GM21515 (cell line): Measurements from ENCODE around the gene GRIPAP1.

Experiments
- ATAC-seq: cut with Tn5 transposase; IDR thresholded peaks from one replicate; pipeline ENCODE4 v1.9.1; 2021; ENCODE audit not compliant: unreplicated experiment

The GRIPAP1 gene, protein sequence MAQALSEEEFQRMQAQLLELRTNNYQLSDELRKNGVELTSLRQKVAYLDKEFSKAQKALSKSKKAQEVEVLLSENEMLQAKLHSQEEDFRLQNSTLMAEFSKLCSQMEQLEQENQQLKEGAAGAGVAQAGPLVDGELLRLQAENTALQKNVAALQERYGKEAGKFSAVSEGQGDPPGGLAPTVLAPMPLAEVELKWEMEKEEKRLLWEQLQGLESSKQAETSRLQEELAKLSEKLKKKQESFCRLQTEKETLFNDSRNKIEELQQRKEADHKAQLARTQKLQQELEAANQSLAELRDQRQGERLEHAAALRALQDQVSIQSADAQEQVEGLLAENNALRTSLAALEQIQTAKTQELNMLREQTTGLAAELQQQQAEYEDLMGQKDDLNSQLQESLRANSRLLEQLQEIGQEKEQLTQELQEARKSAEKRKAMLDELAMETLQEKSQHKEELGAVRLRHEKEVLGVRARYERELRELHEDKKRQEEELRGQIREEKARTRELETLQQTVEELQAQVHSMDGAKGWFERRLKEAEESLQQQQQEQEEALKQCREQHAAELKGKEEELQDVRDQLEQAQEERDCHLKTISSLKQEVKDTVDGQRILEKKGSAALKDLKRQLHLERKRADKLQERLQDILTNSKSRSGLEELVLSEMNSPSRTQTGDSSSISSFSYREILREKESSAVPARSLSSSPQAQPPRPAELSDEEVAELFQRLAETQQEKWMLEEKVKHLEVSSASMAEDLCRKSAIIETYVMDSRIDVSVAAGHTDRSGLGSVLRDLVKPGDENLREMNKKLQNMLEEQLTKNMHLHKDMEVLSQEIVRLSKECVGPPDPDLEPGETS

GRCh38 chrX:49002091-49002935 lies at the start of gene GRIPAP1:
GRIPAP1 (minus strand) TSS chrX:49002264; CDS start chrX:49002229, 35 bp downstream.
- peak; percentile 76 for ATAC-seq

- ATAC-seq, result no peak
Measured at GRCh38 chrX:49043987-49044281, 41.9 kb upstream of the GRIPAP1 start.

DNA sequence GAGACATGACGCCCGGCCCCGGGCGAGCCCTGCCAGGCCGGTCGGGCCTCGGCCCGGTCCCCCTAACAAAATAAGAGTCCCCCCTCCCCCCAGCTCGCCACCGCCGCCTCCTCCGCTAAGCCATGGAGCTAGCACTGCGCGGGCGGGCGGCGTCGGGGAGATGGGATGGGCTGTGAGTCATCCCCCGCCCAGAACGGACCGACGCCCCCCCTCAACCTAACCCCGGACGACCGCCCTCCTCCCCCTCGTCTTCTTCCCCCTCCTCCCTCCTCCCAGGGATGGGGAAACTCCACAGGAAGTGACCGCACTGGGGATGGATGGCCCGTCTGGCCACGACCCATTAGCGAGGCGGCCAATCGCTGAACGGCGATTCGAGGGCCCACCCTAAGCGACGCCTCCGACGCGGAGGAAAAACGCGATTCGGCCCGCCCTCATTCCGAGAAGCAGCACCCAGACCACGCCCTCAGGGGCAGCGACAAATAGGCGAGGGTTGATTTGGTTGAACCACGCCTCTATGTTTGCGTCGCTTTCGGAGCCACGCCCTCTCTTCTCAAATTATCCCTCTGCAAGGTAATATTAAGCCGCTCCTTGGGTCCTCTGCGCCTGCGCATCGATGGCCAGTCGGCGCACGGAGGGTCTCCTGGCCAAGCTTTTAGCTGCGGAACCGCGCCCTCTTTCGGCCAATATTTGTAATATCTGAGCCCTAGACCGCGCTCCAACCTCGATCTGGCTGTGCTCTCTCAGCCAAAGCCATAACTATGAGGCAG lies 41.3 kb upstream of the GRIPAP1 start, which contains the start of gene TFE3:
TSS of gene TFE3 (minus strand) at position 138 of the 767 bp plus-strand sequence. CDS start at position 7, 131 bp downstream.
- ATAC-seq, result peak; percentile 89

GRCh38 chrX:49042581-49043219 lies 40.6 kb upstream of the GRIPAP1 start:
- peak; percentile 4 for ATAC-seq

- ATAC-seq, result no peak
Measured at GRCh38 chrX:49041744-49042580, 39.9 kb upstream of the GRIPAP1 start.

DNA sequence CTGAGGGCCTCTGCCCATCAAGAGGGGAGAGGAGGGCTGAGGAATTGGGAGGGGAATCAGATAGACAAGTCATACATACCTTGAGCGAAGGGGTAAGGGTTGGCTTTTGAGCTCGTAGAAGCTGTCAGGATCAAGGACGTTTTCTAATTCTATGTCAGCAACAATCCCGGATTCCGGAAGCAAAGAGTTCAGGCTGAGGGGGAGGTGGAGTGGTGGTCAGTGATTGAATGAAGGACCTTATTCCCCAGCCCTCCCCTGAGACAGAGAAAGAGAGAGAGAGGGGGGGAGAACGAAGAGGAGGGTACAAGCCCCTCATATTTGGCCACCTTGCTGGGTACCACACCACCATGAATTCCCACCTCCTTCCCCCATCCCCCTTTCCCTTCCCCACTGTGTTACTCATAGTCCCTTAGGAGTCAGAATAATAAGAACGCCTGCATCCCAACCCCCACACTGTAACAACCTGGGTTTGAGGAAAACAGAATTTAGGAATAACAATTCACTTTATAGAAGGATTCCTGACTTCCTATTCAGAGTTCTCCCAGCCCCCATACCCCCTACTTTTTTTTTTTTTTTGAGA lies 38.4 kb upstream of the GRIPAP1 start:
- no peak for ATAC-seq

DNA sequence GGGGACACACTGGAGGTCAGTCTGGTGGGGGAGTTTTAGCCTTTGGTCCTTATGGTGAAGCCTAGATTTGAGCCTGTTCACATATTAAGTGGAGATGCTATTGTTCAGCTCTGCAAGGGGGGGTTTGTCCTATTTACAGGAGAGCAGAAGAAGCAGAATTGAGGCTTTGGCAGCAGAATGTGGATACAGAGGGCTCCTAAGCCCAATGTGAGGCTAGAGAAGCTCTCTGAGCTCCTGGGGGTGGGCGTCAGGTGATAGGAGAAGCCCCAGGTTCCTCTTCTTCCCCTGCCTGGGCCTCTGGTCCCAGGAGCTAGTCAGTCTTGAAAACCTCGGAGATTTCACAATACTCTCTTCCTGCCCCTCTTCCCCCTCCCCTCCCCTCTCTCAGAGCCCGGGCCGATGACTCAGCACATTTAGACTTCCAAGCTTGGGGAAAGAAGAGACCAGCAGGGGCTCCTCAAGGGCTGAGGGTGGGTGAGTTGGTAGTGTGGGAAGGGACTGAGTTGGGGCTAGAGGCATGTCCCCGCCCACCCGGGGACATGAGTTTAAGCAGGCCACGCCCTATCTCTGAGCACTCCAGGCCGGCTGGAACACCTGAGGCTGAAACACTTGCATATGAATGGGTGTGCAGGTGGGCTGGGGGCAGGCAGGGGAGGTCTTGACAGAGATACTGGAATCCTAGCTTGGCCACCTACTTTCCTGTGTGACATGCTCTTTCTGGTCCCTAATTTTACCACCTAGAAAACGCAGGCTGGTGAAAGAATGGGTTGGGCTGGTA lies 37.7 kb upstream of the GRIPAP1 start:
- no peak for ATAC-seq

DNA sequence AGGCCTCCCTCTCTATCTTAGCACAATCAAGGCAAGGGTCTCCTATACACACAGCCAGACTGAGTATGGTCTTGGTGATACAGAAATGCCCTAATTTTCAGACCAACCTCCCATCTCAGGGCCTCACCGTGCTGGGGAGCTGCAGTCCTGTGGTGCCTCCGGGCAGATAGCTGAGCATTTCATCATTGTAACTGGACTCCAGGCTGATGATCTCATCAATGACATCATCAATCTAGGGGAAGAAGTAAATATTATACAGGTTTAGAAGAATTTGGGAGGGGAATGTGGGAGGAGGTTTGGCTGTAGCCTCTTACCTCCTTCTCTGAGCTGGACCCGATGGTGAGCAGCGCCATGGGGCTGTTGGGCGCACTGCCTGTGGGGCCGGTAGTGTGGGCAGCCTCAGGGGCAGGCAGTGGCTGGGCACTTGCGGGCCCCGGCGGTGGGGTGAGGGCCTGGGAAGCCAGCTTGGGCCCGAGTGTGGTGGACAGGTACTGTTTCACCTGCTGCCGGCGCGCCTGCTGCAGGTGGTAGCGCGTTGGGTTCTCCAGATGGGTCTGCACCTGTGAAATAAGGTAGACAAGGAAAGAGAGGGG lies 35.9 kb upstream of the GRIPAP1 start:
- ATAC-seq, result no peak

DNA sequence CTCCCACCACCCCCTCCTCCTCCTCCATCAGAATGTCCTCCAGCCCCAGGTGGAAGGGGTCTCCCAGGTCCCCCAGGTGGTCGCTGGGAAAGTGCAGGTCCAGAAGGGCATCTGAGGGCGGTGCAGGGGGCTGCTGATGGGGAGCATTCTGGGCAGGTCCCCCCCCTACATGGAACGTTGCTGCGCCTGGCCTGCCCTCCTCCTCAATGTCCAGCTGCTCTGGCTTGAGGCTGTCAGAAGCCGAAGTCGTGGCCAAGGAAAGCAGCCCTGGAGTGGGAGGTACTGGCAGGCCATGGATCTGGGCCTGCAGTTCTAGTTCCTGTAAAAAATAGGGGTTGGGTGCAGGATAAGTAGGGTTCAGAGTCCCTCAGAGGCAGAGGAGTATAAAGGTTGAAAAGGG lies 28.2 kb upstream of the GRIPAP1 start:
- no peak for ATAC-seq

DNA sequence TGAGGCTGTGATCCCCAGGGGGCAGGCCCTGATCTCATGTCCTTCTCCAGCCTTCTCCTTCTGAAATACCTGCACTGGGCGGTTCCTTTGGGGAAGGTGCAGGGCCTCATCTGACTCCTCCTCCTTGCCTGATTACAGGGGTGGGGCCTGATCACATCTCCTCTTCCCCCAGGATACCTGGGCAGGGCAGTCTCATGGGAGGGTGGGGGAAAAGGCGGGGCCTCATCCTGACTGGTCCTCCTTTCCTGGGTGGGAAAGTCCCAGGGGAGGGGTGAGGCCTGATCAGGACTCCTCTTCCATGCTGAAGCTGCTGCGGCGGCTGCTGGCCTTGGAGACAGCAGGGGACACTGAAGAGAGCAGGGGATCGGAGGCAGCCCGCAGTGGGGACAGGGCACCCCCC lies 27.8 kb upstream of the GRIPAP1 start:
- no peak for ATAC-seq

- ATAC-seq, result no peak
Measured at GRCh38 chrX:49019599-49020249, 17.7 kb upstream of the GRIPAP1 start.

DNA sequence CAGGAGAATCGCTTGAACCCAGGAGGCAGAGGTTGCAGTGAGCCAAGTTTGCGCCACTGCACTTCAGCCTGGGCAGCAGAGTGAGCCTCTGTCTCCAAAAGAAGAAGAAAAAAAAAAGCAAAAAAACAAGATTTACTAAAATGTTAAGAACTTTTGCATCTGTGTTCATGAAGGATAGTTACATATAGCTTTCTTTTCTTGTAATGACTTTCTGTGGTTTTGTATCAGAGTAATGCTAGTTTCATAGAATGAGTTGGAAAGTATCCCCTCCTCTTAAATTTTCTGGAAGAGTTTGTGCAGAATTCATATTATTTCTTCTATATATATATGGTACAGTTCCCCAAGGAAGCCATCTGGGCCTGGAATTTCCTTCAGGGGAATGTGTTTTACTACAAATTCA lies 17.0 kb upstream of the GRIPAP1 start:
- no peak for ATAC-seq

- no peak for ATAC-seq
Measured at GRCh38 chrX:49003696-49004095, 1.6 kb upstream of the GRIPAP1 start.

DNA sequence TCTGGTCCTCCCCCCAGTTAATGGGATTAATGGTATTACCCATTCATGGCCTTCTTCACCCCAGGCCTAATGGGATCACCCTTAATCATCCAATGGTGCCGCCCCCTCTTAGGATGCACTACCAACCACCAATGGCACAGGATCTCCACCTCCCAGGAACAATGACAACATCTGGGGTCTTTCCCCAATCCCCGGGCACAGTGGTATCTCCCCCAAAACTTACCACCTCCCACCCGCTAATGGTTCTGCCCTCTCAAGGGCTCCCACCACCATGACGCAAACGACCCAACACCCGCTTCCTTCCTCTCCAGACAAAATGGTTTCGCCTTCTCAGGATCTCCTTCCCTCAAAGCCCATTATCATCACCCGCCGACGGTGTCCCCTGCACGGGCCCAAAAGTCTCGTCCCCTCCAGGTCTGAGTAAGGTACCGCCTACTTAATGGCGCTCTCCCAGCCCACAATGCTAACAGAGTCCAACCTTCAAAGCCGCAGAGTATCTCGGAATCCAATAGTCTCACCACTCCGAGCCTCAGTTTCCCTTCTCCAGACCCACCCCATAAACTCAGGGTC lies 458 bp downstream of the GRIPAP1 start:
- ATAC-seq, result peak; percentile 40

GRCh38 chrX:49000636-49001035 lies 1.4 kb downstream of the GRIPAP1 start:
- no peak for ATAC-seq

GRCh38 chrX:48999030-48999429 lies 3.0 kb downstream of the GRIPAP1 start:
- no peak for ATAC-seq

DNA sequence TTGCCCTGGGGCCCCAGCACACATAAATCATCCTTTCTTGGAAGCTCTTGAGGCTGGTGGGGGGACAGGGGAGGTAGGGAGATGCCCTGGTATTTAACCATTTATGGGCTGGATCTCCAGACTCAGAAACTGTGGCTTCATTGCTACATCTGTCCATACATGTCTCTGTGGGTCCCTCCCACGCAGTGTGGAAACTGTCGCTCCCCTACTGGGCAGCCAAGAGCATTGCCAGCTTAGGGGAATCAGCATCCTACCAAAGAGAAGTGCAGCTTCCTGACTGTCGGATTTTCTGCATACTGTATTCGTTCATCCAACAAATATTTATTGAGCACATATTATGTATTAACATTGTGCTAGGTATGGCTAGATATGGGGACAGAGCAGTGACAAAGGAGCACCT lies 3.7 kb downstream of the GRIPAP1 start:
- ATAC-seq, result no peak
